Measurements from ENCODE around the gene ONECUT2. TPM values are rescaled to one million over a fixed set of nuclear protein-coding genes. Genes with fewer than 3 reads are reported as not detected.

The ONECUT2 gene
- total RNA-seq, 4 donors from 2014 or later, result under 0.01 TPM; not detected in 3

DNA sequence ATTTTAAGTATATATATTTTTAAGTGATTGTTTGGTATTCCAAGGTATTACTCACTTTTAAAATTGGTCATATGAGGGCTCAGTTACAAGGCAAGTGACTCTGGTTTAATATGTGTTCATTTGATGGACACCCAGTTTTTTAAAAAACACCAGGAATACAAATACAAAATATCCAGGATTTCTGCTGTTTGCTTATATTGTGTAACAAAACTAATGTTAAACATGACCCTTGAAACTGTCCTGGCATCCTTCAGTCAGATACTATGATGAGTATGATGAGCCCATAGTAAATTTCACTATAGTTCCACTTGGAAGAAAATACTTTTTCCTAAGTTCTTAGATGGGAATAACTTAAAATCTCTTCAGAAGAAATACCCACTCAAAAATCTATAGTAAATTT, 11.4 kb upstream of the ONECUT2 start:
- DNase-seq (ENCODE audit: low spot score in 2 of 2), result no peak
- no peak overlapping the region for H3K27ac ChIP-seq
- peaks cover 0 to 4% (median 0%) of the 10 kb centered on the region in 3 donors for H3K36me3 ChIP-seq
- H3K9me3 ChIP-seq, result peaks cover 0 to 34% (median 0%) of the 10 kb centered on the region in 4 donors
- TF ChIP-seq, protein P1, sequence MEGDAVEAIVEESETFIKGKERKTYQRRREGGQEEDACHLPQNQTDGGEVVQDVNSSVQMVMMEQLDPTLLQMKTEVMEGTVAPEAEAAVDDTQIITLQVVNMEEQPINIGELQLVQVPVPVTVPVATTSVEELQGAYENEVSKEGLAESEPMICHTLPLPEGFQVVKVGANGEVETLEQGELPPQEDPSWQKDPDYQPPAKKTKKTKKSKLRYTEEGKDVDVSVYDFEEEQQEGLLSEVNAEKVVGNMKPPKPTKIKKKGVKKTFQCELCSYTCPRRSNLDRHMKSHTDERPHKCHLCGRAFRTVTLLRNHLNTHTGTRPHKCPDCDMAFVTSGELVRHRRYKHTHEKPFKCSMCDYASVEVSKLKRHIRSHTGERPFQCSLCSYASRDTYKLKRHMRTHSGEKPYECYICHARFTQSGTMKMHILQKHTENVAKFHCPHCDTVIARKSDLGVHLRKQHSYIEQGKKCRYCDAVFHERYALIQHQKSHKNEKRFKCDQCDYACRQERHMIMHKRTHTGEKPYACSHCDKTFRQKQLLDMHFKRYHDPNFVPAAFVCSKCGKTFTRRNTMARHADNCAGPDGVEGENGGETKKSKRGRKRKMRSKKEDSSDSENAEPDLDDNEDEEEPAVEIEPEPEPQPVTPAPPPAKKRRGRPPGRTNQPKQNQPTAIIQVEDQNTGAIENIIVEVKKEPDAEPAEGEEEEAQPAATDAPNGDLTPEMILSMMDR (IDR thresholded peaks at IDR 0.05), result no peak
- TF ChIP-seq POLR2A (IDR thresholded peaks at IDR 0.05) (no peak), EP300 (IDR thresholded peaks at IDR 0.05) (no peak)
- no peak overlapping the region for H3K4me3 ChIP-seq
- H3K4me1 ChIP-seq, result peaks cover 0 to 14% (median 1%) of the 10 kb centered on the region in 4 donors
- H3K27me3 ChIP-seq, result peaks cover 0 to 52% of the 10 kb centered on the region in 2 donors

DNA sequence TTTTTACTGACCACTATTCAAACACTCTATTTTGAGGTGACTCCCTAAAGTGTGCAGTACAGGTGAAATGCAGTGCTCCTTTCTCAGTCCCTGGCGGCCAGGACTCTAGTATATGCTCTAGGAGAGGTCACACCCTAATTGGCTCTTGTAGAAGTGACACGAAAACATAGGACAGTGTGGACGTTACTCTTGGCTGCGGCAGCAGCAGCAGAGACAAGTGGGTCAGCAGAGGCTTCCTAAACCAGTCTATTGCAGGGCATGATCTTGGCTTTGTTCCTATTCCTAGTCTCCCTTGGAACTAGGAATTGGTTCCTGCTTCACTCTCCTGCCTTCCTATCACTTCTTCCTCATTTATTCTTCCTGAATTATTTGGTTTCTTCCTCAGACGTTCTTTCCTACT, 10.1 kb upstream of the ONECUT2 start:
- TF ChIP-seq POLR2A (IDR thresholded peaks at IDR 0.05) (no peak), EP300 (IDR thresholded peaks at IDR 0.05) (no peak)
- TF ChIP-seq, protein P1 (IDR thresholded peaks at IDR 0.05), result no peak
- peaks cover 0 to 5% (median 0%) of the 10 kb centered on the region in 3 donors for H3K36me3 ChIP-seq
- no peak overlapping the region for H3K4me3 ChIP-seq
- WGBS, 2 donors, result 75 to 76% methylated on average over 5 of the region's 5 CpGs
- peaks cover 0 to 23% (median 2%) of the 10 kb centered on the region in 4 donors for H3K4me1 ChIP-seq
- H3K9me3 ChIP-seq, result peaks cover 0 to 32% (median 0%) of the 10 kb centered on the region in 4 donors
- H3K27ac ChIP-seq, result no peak overlapping the region
- H3K27me3 ChIP-seq, result peaks cover 0 to 65% of the 10 kb centered on the region in 2 donors
- DNase-seq (ENCODE audit: low spot score in 2 of 2), result no peak

DNA sequence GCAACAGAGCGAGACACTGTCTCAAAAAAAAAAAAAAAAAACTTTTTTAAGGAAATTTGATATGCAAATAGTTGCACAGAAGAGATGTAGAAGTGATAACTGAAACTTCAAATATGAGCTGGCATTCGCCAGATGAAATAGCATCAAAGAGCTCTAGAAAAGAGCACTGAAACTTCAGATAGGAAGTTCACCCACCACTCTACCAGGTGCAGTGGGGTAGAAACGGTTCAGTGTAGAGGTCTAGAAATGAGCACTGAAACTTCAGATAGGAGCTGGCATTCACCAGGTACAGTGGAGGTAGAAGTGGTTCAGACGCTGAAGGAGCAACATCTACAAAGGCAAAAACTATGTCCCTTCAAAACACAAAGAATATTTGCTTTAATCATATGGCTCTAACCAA, 9.0 kb upstream of the ONECUT2 start:
- TF ChIP-seq, protein P1 (IDR thresholded peaks at IDR 0.05), result no peak
- TF ChIP-seq EP300 (IDR thresholded peaks at IDR 0.05) (no peak), POLR2A (IDR thresholded peaks at IDR 0.05) (no peak)
- peaks cover 0 to 21% (median 0%) of the 10 kb centered on the region in 4 donors for H3K9me3 ChIP-seq

DNA sequence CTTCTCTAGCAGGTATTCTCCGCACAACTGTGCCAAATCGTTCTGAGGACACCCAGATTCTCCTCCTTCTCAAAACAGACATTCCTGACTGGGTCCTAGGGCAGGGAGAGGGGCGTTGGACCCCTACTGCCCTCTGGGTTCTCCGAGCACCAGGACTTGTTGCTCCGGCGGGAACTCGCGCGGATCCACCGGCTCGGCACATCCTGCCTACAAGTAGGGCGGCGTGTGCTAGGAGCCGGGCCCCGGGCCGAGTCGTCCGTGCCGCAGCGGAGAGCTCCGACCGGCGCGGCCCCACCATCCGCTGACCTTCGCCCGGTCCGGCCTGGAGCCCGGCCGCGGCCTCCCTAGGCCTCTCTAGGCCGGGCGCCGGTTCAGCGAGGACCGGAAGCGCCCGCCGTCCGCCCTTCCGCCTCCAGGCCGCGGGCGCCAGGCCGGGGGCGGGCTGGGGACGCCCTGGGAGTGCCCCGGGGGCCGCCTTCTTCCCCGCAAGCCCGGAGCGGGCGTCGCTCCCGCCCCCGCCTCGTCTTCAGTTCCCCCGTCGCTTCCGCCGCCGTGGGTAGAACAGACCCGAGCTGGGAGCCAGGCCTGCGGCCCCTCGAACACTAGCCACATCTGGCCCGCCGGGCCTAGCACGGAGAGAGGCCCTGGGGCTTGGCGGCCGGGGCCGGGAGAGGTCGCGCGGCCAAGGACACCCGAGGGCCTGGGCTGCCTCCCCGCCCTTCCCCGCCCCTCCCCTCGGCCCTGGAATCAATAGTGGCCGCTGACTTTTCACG, 7.6 kb upstream of the ONECUT2 start:
- DNase-seq (ENCODE audit: low spot score in 2 of 2), result no peak
- 11 to 12% methylated on average over 16 to 33 of the region's 80 CpGs for WGBS, 2 donors
- peaks cover 0 to 88% of the 10 kb centered on the region in 2 donors for H3K27me3 ChIP-seq
- H3K36me3 ChIP-seq, result peaks cover 0 to 5% (median 0%) of the 10 kb centered on the region in 3 donors
- peak overlapping the region in 2 of 4 donors; percentile 3 to 44 for H3K4me3 ChIP-seq
- H3K27ac ChIP-seq, result no peak overlapping the region
- peaks cover 0 to 17% (median 0%) of the 10 kb centered on the region in 4 donors for H3K9me3 ChIP-seq
- TF ChIP-seq, protein P1 (IDR thresholded peaks at IDR 0.05), result no peak
- TF ChIP-seq EP300 (IDR thresholded peaks at IDR 0.05), result no peak
- TF ChIP-seq POLR2A (IDR thresholded peaks at IDR 0.05), result no peak
- H3K4me1 ChIP-seq, result peaks cover 0 to 33% (median 2%) of the 10 kb centered on the region in 4 donors

More for the DNA sequence above, 9.0 kb upstream of the ONECUT2 start:
- H3K4me1 ChIP-seq, result peaks cover 0 to 33% (median 2%) of the 10 kb centered on the region in 4 donors
- peaks cover 0 to 76% of the 10 kb centered on the region in 2 donors for H3K27me3 ChIP-seq
- no peak overlapping the region for H3K4me3 ChIP-seq
- no peak overlapping the region for H3K27ac ChIP-seq
- WGBS, 2 donors, result 73 to 81% methylated on average over 4 of the region's 4 CpGs
- H3K36me3 ChIP-seq, result peaks cover 0 to 5% (median 0%) of the 10 kb centered on the region in 3 donors
- DNase-seq (ENCODE audit: low spot score in 2 of 2), result no peak

Data from tibial nerve (tissue), 4 donors.